ENCODE measurements around the gene GUCA1A. TPM values are rescaled to one million over a fixed set of nuclear protein-coding genes. Genes with fewer than 3 reads are reported as not detected.
A peak's percentile ranks its signal among the peaks of the same experiment; 100 is the strongest.

Gene GUCA1A
- total RNA-seq, 1 experiment from 2014 or later: 17.2 TPM

GRCh38 chr6:42148058-42148457 lies 25.1 kb upstream of the GUCA1A start:
- H4K8ac ChIP-seq (replicated peaks; ENCODE audit: insufficient read length, low read depth, low read length): no peak overlapping the region
- H2BK20ac ChIP-seq (ENCODE audit: low read depth, low read length, poor library complexity, severe bottlenecking): no peak overlapping the region
- H2BK5ac ChIP-seq (ENCODE audit: insufficient read length, low read length): no peak overlapping the region
- H3K14ac ChIP-seq (ENCODE audit: insufficient read depth, low read length): no peak overlapping the region
- H2BK12ac ChIP-seq (ENCODE audit: insufficient read length, low read depth, low read length): no peak overlapping the region
- H4K20me1 ChIP-seq (ENCODE audit: control insufficient read depth, insufficient read depth, insufficient read length): no peaks in the 10 kb centered on the region
- Mint-ChIP-seq H3K4me1 (peaks cover 32 to 37% of the 10 kb centered on the region in 2 experiments), H3K36me3 (ENCODE audit: insufficient read depth in 1 of 3, low read depth in 3 of 3) (peaks cover 2 to 5% (median 2%) of the 10 kb centered on the region in 3 experiments; a peak in 4 of 7 replicates), H3K27me3 (ENCODE audit: low read depth) (peaks cover 5% of the 10 kb centered on the region), H3K4me3 (no peak overlapping the region), H3K9me3 (no peaks in the 10 kb centered on the region), H3K27ac (peak overlapping the region in 1 of 3 experiments; percentile 22; a peak in 2 of 7 replicates)
- H2BK120ac ChIP-seq (ENCODE audit: low read depth, low read length, poor library complexity, severe bottlenecking): no peak overlapping the region
- H3K23ac ChIP-seq (ENCODE audit: insufficient read length, low read depth, low read length): no peak overlapping the region
- H3K4me1 ChIP-seq (ENCODE audit: insufficient read depth, low read length): no peaks in the 10 kb centered on the region; the same call in 1 of the 2 replicates
- DNase-seq: no peak
- H3K27me3 ChIP-seq (ENCODE audit: insufficient read depth, low read length): no peaks in the 10 kb centered on the region
- H4K5ac ChIP-seq (ENCODE audit: insufficient read length, low read depth, low read length): no peak overlapping the region
- no peak overlapping the region for H3T11ph ChIP-seq (ENCODE audit: low read length)
- no peaks in the 10 kb centered on the region for H3K79me1 ChIP-seq (ENCODE audit: insufficient read depth, low read depth, low read length, poor library complexity, severe bottlenecking)
- H2AFZ ChIP-seq (ENCODE audit: low read length): no peak overlapping the region
- no peak overlapping the region for H2BK15ac ChIP-seq (ENCODE audit: low read depth, low read length)
- no peak overlapping the region for H2AK5ac ChIP-seq (ENCODE audit: insufficient read length, low read length)
- no peak overlapping the region for H3K4ac ChIP-seq (ENCODE audit: low read depth, low read length)
- H3K9me3 ChIP-seq (ENCODE audit: control insufficient read depth, low read depth, low read length): no peaks in the 10 kb centered on the region
- TF ChIP-seq CTCF (conservative IDR thresholded peaks at IDR 0.05): no peak
- no peaks in the 10 kb centered on the region for H3K79me2 ChIP-seq (ENCODE audit: insufficient read depth, low read length)
- H3K27ac ChIP-seq (ENCODE audit: insufficient read length, low read depth, low read length): no peak overlapping the region
- no CpG with 5 or more reads among the region's 3 CpGs for WGBS (ENCODE audit: extremely low coverage, insufficient read length, low lambda C conversion rate)
- H3K4me2 ChIP-seq (ENCODE audit: insufficient read depth, insufficient read length, low read length): no peak overlapping the region
- H3K23me2 ChIP-seq (ENCODE audit: insufficient read length, low read depth, low read length, poor library complexity, severe bottlenecking): no peaks in the 10 kb centered on the region
- no peak overlapping the region for H3K56ac ChIP-seq (ENCODE audit: insufficient read length, low read depth, low read length)
- no peak overlapping the region for H4K91ac ChIP-seq (ENCODE audit: insufficient read length, low read depth, low read length)
- H3K18ac ChIP-seq (ENCODE audit: insufficient read length, low read depth, low read length): no peak overlapping the region
- no peak overlapping the region for H3K9ac ChIP-seq (ENCODE audit: extremely low read depth, insufficient read length, low read length)
